PC-3 (cell line): ENCODE results near the gene PPP1R1B. TPM values are rescaled to one million over a fixed set of nuclear protein-coding genes. Genes with fewer than 3 reads are reported as not detected.

ENCODE experiments used
- ATAC-seq: fragments of 200-7000 bp; cut with Tn5 transposase; 2 replicates; pipeline ENCODE4 v1.9.1; 2020; ENCODE audit warnings: mild to moderate bottlenecking, moderate library complexity
- BruUV-seq: library from RNA; stranded (reverse); fragments of 400-500 nt; replicated peaks from 2 replicates; lab custom pipeline; 2021; lab: Mats Ljungman, UMichigan
- CTCF ChIA-PET: fragments of 300-600 bp; sonication (Branson Sonifier 250); formaldehyde crosslinking; loops from one replicate; lab custom pipeline; 2022; ENCODE audit warnings: antibody characterized with exemption; lab: Charles Lee
- POLR2A ChIA-PET: fragments of 300-600 bp; sonication (Branson Sonifier 250); formaldehyde crosslinking; loops from one replicate; lab custom pipeline; 2022; ENCODE audit warnings: antibody characterized with exemption; ENCODE audit not compliant: unreplicated experiment; lab: Charles Lee
- DNase-seq: peaks from one replicate; pipeline ENCODE4 v3.0.0-alpha.2; 2015
- H2AFZ ChIP-seq: fragments of 300-600 bp; sonication (generic); 2 replicates; pipeline ENCODE4 v1.6.0; 2016; ENCODE audit warnings: antibody characterized with exemption, low read length
- H3F3A ChIP-seq: fragments of 300-600 bp; sonication (generic); one replicate; pipeline ENCODE4 v1.6.0; 2017; ENCODE audit warnings: antibody characterized with exemption, low read length, control low read depth, mild to moderate bottlenecking; ENCODE audit not compliant: unreplicated experiment
- H3K27ac ChIP-seq: fragments of 300-600 bp; sonication (generic); 2 replicates; pipeline ENCODE4 v1.5.1; 2016; ENCODE audit warnings: mild to moderate bottlenecking, low read length
- H3K27me3 ChIP-seq: fragments of 300-600 bp; sonication (generic); 2 replicates; pipeline ENCODE4 v1.6.1; 2016; ENCODE audit warnings: low read length, mixed read lengths
- H3K36me3 ChIP-seq: fragments of 300-600 bp; sonication (generic); 2 replicates; pipeline ENCODE4 v1.6.1; 2016; ENCODE audit warnings: low read depth, mixed run types, low read length, mixed read lengths
- H3K4me1 ChIP-seq: fragments of 300-600 bp; sonication (generic); 2 replicates; pipeline ENCODE4 v1.5.1; 2016; ENCODE audit warnings: low read length; ENCODE audit not compliant: insufficient read depth
- H3K4me2 ChIP-seq: fragments of 300-600 bp; sonication (generic); 2 replicates; pipeline ENCODE4 v1.6.0; 2016; ENCODE audit warnings: low read length
- H3K4me3 ChIP-seq: fragments of 300-600 bp; sonication (generic); 2 replicates; pipeline ENCODE4 v1.5.1; 2016; ENCODE audit warnings: mild to moderate bottlenecking, low read length, mixed read lengths
- H3K79me2 ChIP-seq: fragments of 300-600 bp; sonication (generic); 2 replicates; pipeline ENCODE4 v1.6.1; 2017; ENCODE audit warnings: low read length, mixed read lengths
- H3K9ac ChIP-seq: fragments of 300-600 bp; sonication (generic); 2 replicates; pipeline ENCODE4 v1.6.0; 2016; ENCODE audit warnings: mild to moderate bottlenecking, low read length
- H3K9me2 ChIP-seq: fragments of 300-600 bp; sonication (generic); replicated peaks from 2 replicates; pipeline ENCODE4 v1.6.1; 2016; ENCODE audit warnings: mixed run types, low read length, mixed read lengths
- H3K9me3 ChIP-seq: fragments of 300-600 bp; sonication (generic); 2 replicates; pipeline ENCODE4 v1.6.1; 2016; ENCODE audit warnings: low read length, mixed read lengths
- H4K20me1 ChIP-seq: fragments of 300-600 bp; sonication (generic); 2 replicates; pipeline ENCODE4 v1.6.1; 2016; ENCODE audit warnings: low read length, mixed read lengths
- CTCF ChIP-seq: fragments of 300-600 bp; sonication (generic); conservative IDR thresholded peaks from 2 replicates; pipeline ENCODE4 v1.5.1; 2017; ENCODE audit warnings: antibody characterized with exemption, low read depth, mild to moderate bottlenecking, low read length
- EZH2 ChIP-seq: fragments of 300-600 bp; sonication (generic); IDR thresholded peaks from one replicate; pipeline ENCODE4 v1.6.1; 2017; ENCODE audit warnings: antibody characterized with exemption, mild to moderate bottlenecking, low read length; ENCODE audit not compliant: unreplicated experiment
- EZH2phosphoT487 ChIP-seq: fragments of 300-600 bp; sonication (generic); IDR thresholded peaks from 2 replicates; pipeline ENCODE4 v1.6.1; 2018; ENCODE audit warnings: mild to moderate bottlenecking, antibody characterized with exemption, low read length, borderline replicate concordance
- intact Hi-C: fragments of 100-400 bp; cut with micrococcal nuclease; formaldehyde crosslinking; loops from 2 replicates; pipeline ENCODE4 v1.9.0; 2023
- total RNA-seq: library from RNA; depleted of rRNA; stranded (reverse); fragments of >200 nt; gene quantifications from 2 replicates; pipeline ENCODE4 v1.2.3, GENCODE V29; 2014

The PPP1R1B gene
- total RNA-seq, 1 experiment from 2014 or later = 3.1 TPM

- no TSS peak for BruUV-seq
These were observed 30.7 kb upstream of the PPP1R1B start for GRCh38 chr17:39595928-39596510.

GRCh38 chr17:39596543-39597267 lies 30.0 kb upstream of the PPP1R1B start:
- ATAC-seq (no peak), DNase-seq (no peak)
- H2AFZ ChIP-seq = no peak overlapping the region
- no peak overlapping the region for H3K4me2 ChIP-seq
- CTCF ChIA-PET = no interaction called here
- no peaks in the 10 kb centered on the region for H3K36me3 ChIP-seq
- POLR2A ChIA-PET = no interaction called here
- H3K9me2 ChIP-seq = no peaks in the 10 kb centered on the region
- H3K4me3 ChIP-seq = no peak overlapping the region
- TF ChIP-seq EZH2 (no peak), EZH2phosphoT487 (no peak), CTCF (no peak)
- no peaks in the 10 kb centered on the region for H3K79me2 ChIP-seq
- H3K27me3 ChIP-seq = peaks cover 43% of the 10 kb centered on the region
- no peaks in the 10 kb centered on the region for H3K9me3 ChIP-seq
- no peaks in the 10 kb centered on the region for H3F3A ChIP-seq
- H3K4me1 ChIP-seq = no peaks in the 10 kb centered on the region
- no peak overlapping the region for H3K27ac ChIP-seq
- intact Hi-C loops = no loop called here
- BruUV-seq = no TSS peak
- H4K20me1 ChIP-seq = no peaks in the 10 kb centered on the region
- no peak overlapping the region for H3K9ac ChIP-seq

More at GRCh38 chr17:39595928-39596510, 30.7 kb upstream of the PPP1R1B start:
- ChIA-PET CTCF (no interaction called here), POLR2A (no interaction called here)
- Histone ChIP-seq H3K4me3 (no peak overlapping the region), H3K27me3 (peaks cover 36% of the 10 kb centered on the region), H3K36me3 (no peaks in the 10 kb centered on the region), H2AFZ (no peak overlapping the region), H3K9me2 (no peaks in the 10 kb centered on the region), H3K4me1 (no peaks in the 10 kb centered on the region), H4K20me1 (no peaks in the 10 kb centered on the region), H3K4me2 (no peak overlapping the region), H3K9me3 (no peaks in the 10 kb centered on the region), H3K79me2 (no peaks in the 10 kb centered on the region), H3K27ac (no peak overlapping the region), H3K9ac (no peak overlapping the region), H3F3A (no peaks in the 10 kb centered on the region)
- intact Hi-C loops = no loop called here
- no peak for ATAC-seq
- DNase-seq = no peak
- TF ChIP-seq EZH2phosphoT487 = no peak
- TF ChIP-seq EZH2 = no peak

GRCh38 chr17:39597372-39598046 lies 29.2 kb upstream of the PPP1R1B start:
- Histone ChIP-seq H3K4me2 (no peak overlapping the region), H3K9me3 (no peaks in the 10 kb centered on the region), H3K9ac (no peak overlapping the region), H2AFZ (no peak overlapping the region), H3K79me2 (no peaks in the 10 kb centered on the region), H4K20me1 (no peaks in the 10 kb centered on the region), H3K27ac (no peak overlapping the region), H3K36me3 (no peaks in the 10 kb centered on the region), H3K9me2 (no peaks in the 10 kb centered on the region), H3F3A (no peaks in the 10 kb centered on the region), H3K4me1 (no peaks in the 10 kb centered on the region), H3K27me3 (peaks cover 51% of the 10 kb centered on the region), H3K4me3 (no peak overlapping the region)
- CTCF ChIA-PET = no interaction called here
- ATAC-seq = no peak
- no TSS peak for BruUV-seq
- no peak for TF ChIP-seq CTCF
- POLR2A ChIA-PET = interaction anchor here (0.6 kb wide), 1 partner anchor 183 kb away, joined by 5 read pairs; no protein-coding TSS in a partner anchor
- DNase-seq = no peak
- intact Hi-C loops = no loop called here
